ENCODE data around the gene UBAC1.
A peak's percentile ranks its signal among the peaks of the same experiment; 100 is the strongest.

Gene UBAC1

GRCh38 chr9:136002881-136003280 is 41.7 kb upstream of the UBAC1 start:
- H3K4me1 ChIP-seq (ENCODE audit: control insufficient read depth, insufficient read depth, low read length) = peaks cover 13% of the 10 kb centered on the region
- peaks cover 4% of the 10 kb centered on the region for H3K36me3 ChIP-seq (ENCODE audit: insufficient read depth, low read length)
- no peak overlapping the region for H3K9ac ChIP-seq (ENCODE audit: low read depth, low read length)
- H3K9me3 ChIP-seq (replicated peaks; ENCODE audit: low read length) = no peaks in the 10 kb centered on the region
- H3K4me3 ChIP-seq (ENCODE audit: low read length) = no peak overlapping the region
- H3K4me2 ChIP-seq (ENCODE audit: low read length) = no peak overlapping the region
- no peaks in the 10 kb centered on the region for H3K27me3 ChIP-seq (ENCODE audit: control insufficient read depth, insufficient read depth, low read length)

GRCh38 chr9:136002215-136002614 is 41.0 kb upstream of the UBAC1 start:
- Histone ChIP-seq H3K9ac (ENCODE audit: low read depth, low read length) (no peak overlapping the region), H3K4me1 (ENCODE audit: control insufficient read depth, insufficient read depth, low read length) (peaks cover 13% of the 10 kb centered on the region), H3K36me3 (ENCODE audit: insufficient read depth, low read length) (no peaks in the 10 kb centered on the region), H3K4me2 (ENCODE audit: low read length) (no peak overlapping the region), H3K4me3 (ENCODE audit: low read length) (no peak overlapping the region), H3K27me3 (ENCODE audit: control insufficient read depth, insufficient read depth, low read length) (no peaks in the 10 kb centered on the region), H3K9me3 (replicated peaks; ENCODE audit: low read length) (no peaks in the 10 kb centered on the region)

GRCh38 chr9:136001231-136001630 is 40.1 kb upstream of the UBAC1 start:
- Histone ChIP-seq H3K4me2 (ENCODE audit: low read length) (no peak overlapping the region), H3K36me3 (ENCODE audit: insufficient read depth, low read length) (no peaks in the 10 kb centered on the region), H3K27me3 (ENCODE audit: control insufficient read depth, insufficient read depth, low read length) (no peaks in the 10 kb centered on the region), H3K4me3 (ENCODE audit: low read length) (no peak overlapping the region), H3K9ac (ENCODE audit: low read depth, low read length) (no peak overlapping the region), H3K4me1 (ENCODE audit: control insufficient read depth, insufficient read depth, low read length) (peaks cover 13% of the 10 kb centered on the region), H3K9me3 (replicated peaks; ENCODE audit: low read length) (no peaks in the 10 kb centered on the region)

DNA sequence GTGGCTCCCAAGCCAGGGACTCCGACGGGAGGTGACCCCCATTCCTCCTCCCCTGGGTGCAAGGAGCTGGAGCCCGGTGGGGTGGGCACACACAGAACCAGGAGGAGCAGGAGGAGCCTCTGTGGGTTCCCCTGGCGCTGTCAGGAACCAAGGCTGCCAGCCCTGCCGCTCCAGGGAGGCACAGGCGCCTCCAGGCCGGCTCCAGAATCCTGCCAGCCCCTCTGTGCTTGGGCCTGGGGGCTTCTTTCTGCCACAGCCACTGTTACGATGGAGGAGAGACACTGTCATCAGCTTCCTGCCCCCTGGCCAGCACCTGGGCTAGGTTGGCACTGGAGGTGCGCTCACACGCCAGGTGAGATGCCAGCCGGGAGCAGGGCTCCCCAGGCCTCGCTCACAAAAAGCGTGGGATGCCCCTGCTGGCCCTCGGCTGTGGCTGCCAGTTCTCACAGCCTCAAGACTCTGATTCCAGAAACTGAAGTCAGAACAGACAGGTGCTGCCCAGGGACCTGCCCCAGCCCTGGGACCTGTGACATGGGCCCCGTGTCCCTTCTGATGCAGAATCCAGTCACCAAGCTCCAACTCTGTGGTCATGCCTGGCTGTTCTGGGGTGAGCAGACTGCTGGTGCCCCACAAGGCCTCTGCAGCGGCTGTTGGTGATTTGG is 37.4 kb upstream of the UBAC1 start:
- no peak overlapping the region for H3K4me2 ChIP-seq (ENCODE audit: low read length)
- H3K27me3 ChIP-seq (ENCODE audit: control insufficient read depth, insufficient read depth, low read length) = no peaks in the 10 kb centered on the region
- no peak overlapping the region for H3K4me3 ChIP-seq (ENCODE audit: low read length)
- H3K9ac ChIP-seq (ENCODE audit: low read depth, low read length) = no peak overlapping the region
- no peaks in the 10 kb centered on the region for H3K36me3 ChIP-seq (ENCODE audit: insufficient read depth, low read length)
- H3K9me3 ChIP-seq (replicated peaks; ENCODE audit: low read length) = no peaks in the 10 kb centered on the region
- peaks cover 9% of the 10 kb centered on the region for H3K4me1 ChIP-seq (ENCODE audit: control insufficient read depth, insufficient read depth, low read length)

DNA sequence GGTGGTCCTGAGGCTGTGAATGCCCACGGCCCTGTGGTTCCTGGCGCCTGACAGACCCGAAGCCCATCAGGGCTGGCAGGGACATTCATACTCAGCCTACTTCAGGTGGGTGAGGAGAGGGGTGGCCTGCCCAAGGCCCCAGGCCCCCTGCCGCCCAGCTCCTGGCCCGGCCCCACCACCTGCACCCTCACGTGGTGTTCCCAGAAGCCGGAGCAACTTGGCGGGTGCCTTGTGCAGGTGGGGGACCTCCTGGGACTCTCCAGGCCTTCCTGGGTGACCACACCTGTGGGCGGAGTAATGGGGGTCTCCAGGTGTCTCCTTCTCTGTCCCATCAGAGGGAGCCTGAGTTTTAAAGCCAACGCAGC is 36.8 kb upstream of the UBAC1 start:
- Histone ChIP-seq H3K9me3 (replicated peaks; ENCODE audit: low read length) (no peaks in the 10 kb centered on the region), H3K36me3 (ENCODE audit: insufficient read depth, low read length) (no peaks in the 10 kb centered on the region), H3K27me3 (ENCODE audit: control insufficient read depth, insufficient read depth, low read length) (no peaks in the 10 kb centered on the region), H3K4me2 (ENCODE audit: low read length) (no peak overlapping the region), H3K4me1 (ENCODE audit: control insufficient read depth, insufficient read depth, low read length) (peaks cover 9% of the 10 kb centered on the region), H3K4me3 (ENCODE audit: low read length) (no peak overlapping the region), H3K9ac (ENCODE audit: low read depth, low read length) (no peak overlapping the region)

DNA sequence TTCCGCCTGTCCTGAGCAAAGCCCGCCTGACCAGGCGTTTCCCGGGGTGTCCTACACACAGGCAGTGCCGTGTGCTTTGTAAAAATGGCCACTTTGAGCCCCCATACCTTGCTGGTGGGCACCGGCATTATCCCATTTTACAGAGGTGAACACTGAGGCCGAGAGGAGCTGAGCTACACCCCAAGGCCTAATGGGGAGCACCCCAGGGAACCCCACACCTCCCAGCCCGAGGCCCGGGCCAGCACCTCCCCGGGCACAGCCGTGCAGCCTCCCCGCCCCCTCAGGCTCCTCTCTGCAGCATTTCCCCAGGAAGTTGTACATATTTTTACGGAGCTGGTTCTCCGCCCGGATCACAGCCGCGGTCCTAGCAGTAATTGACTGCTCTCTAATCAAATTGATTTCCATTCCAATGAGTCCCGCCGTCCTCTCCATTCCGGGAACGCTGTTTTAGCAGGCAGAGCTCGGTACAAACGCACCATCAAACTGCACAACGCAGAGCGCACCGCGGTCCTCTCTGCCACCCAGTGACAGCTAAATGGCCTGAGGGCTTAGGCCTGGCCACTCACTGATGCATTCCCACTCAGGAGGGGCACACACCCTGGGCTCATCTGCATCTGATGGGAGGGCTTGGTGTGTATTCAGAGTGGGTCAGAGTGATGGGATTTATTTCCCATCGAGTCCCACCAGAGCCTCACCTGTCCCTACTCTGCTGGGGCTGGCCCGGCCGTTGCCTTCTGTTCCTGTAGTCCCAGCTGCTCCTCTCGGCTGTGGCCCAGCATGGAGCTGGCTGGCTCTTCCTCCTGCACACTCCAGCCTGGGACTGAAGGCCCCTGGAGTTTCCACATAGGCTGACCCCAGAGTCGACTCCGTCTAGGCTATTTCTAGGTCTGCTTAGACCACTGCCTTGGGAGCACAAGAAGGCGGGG is 36.2 kb upstream of the UBAC1 start:
- Histone ChIP-seq H3K9me3 (replicated peaks; ENCODE audit: low read length) (no peaks in the 10 kb centered on the region), H3K4me3 (ENCODE audit: low read length) (no peak overlapping the region), H3K27me3 (ENCODE audit: control insufficient read depth, insufficient read depth, low read length) (no peaks in the 10 kb centered on the region), H3K9ac (ENCODE audit: low read depth, low read length) (no peak overlapping the region), H3K4me2 (ENCODE audit: low read length) (no peak overlapping the region), H3K4me1 (ENCODE audit: control insufficient read depth, insufficient read depth, low read length) (peaks cover 11% of the 10 kb centered on the region), H3K36me3 (ENCODE audit: insufficient read depth, low read length) (no peaks in the 10 kb centered on the region)

- no peak overlapping the region for H3K4me2 ChIP-seq (ENCODE audit: low read length)
- no peaks in the 10 kb centered on the region for H3K36me3 ChIP-seq (ENCODE audit: insufficient read depth, low read length)
- H3K9ac ChIP-seq (ENCODE audit: low read depth, low read length) = no peak overlapping the region
- H3K4me3 ChIP-seq (ENCODE audit: low read length) = no peak overlapping the region
- H3K27me3 ChIP-seq (ENCODE audit: control insufficient read depth, insufficient read depth, low read length) = no peaks in the 10 kb centered on the region
- peaks cover 14% of the 10 kb centered on the region for H3K4me1 ChIP-seq (ENCODE audit: control insufficient read depth, insufficient read depth, low read length)
- no peaks in the 10 kb centered on the region for H3K9me3 ChIP-seq (replicated peaks; ENCODE audit: low read length)
Measured at GRCh38 chr9:135995816-135996215, 34.6 kb upstream of the UBAC1 start.

DNA sequence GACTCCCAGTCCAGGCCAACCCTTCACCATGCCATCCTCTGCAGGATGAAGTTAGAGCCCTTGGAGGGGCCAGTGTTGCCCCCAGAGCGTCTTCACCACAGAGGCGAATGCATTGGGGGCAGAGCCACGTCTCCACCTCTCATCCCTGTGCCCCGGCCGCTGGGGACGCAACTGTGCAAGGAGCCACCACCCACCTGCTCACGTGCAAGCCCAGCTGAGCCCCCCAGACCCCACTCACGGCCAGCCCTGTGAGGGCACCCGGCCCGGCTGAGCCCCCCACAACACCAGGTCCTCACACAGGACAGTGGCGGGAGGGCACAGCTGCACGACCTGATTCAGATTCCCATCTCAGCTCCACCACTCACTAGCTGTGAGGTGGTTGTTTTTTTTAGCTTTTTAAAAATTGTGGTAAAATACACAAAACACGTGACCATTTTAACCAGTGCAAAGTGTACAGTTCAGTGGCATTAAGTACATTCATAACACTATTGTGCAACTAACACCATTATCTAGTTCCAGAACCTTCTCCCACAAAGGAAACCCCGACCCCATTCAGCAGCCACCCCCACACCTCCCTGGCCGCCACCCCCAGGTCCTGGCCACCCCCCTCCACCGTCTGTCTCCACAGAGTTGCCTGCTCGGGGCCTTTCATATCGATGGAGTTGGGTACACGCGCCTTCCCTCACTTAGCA is 33.5 kb upstream of the UBAC1 start:
- H3K4me1 ChIP-seq (ENCODE audit: control insufficient read depth, insufficient read depth, low read length) = peaks cover 14% of the 10 kb centered on the region
- H3K9ac ChIP-seq (ENCODE audit: low read depth, low read length) = no peak overlapping the region
- H3K4me2 ChIP-seq (ENCODE audit: low read length) = no peak overlapping the region

DNA sequence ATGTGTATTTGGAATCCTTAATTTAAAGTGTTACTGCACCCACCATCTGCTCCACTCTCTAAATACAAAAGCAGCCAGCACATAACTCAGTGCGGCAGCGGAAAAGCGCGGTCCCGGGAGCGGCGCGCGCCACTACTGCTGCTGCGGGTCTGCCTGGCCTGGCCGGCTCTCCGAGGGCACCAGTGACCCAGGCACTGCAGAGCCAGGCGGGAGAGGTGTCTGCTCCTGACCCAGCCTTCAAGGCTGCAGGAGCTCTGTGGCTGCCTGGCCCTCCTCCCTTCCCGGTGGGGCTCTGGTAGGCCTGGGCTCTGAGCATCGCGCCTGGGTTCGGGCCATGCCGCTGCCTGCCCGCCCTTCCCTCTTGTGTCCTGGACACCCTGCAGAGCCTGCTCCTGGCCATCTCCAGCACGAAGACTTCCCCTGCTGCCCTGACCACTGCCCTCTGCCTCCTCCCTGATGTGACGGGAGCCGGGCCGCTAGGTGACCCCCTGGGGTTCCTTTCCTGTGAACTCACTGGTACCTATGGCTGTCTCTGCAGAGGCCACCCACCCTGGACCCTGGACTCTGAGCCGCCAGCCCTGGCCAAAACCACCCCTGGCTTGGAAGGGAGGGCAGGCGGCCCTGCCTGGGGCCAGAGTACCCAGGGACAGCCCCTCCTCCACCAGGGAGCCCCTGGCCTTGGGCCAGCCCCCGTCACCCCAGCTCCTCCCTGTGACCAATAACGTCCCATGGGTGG is 32.8 kb upstream of the UBAC1 start:
- peaks cover 15% of the 10 kb centered on the region for H3K27me3 ChIP-seq (ENCODE audit: control insufficient read depth, insufficient read depth, low read length)
- no peak overlapping the region for H3K4me2 ChIP-seq (ENCODE audit: low read length)
- no peaks in the 10 kb centered on the region for H3K36me3 ChIP-seq (ENCODE audit: insufficient read depth, low read length)
- H3K4me1 ChIP-seq (ENCODE audit: control insufficient read depth, insufficient read depth, low read length) = peaks cover 14% of the 10 kb centered on the region
- H3K9me3 ChIP-seq (replicated peaks; ENCODE audit: low read length) = no peaks in the 10 kb centered on the region
- H3K9ac ChIP-seq (ENCODE audit: low read depth, low read length) = peak overlapping the region; percentile 79
- H3K4me3 ChIP-seq (ENCODE audit: low read length) = no peak overlapping the region

More for the DNA sequence above, 33.5 kb upstream of the UBAC1 start:
- H3K27me3 ChIP-seq (ENCODE audit: control insufficient read depth, insufficient read depth, low read length) = peaks cover 8% of the 10 kb centered on the region
- H3K9me3 ChIP-seq (replicated peaks; ENCODE audit: low read length) = no peaks in the 10 kb centered on the region
- H3K36me3 ChIP-seq (ENCODE audit: insufficient read depth, low read length) = no peaks in the 10 kb centered on the region
- H3K4me3 ChIP-seq (ENCODE audit: low read length) = no peak overlapping the region

GRCh38 chr9:135993409-135993742 is 32.2 kb upstream of the UBAC1 start:
- Histone ChIP-seq H3K36me3 (ENCODE audit: insufficient read depth, low read length) (no peaks in the 10 kb centered on the region), H3K27me3 (ENCODE audit: control insufficient read depth, insufficient read depth, low read length) (peaks cover 15% of the 10 kb centered on the region), H3K9me3 (replicated peaks; ENCODE audit: low read length) (no peaks in the 10 kb centered on the region), H3K4me3 (ENCODE audit: low read length) (no peak overlapping the region), H3K4me1 (ENCODE audit: control insufficient read depth, insufficient read depth, low read length) (peaks cover 14% of the 10 kb centered on the region), H3K9ac (ENCODE audit: low read depth, low read length) (peak overlapping the region; percentile 79), H3K4me2 (ENCODE audit: low read length) (peak overlapping the region; percentile 67)
